K562 (cell line): ENCODE results near the gene KLHL18. TPM values are rescaled to one million over a fixed set of nuclear protein-coding genes. Genes with fewer than 3 reads are reported as not detected.

Experiments used
- BRF1 ChIP-seq: IDR thresholded peaks from 3 replicates; pipeline ENCODE4 v1.6.1; 2011; ENCODE audit warnings: borderline replicate concordance, mild to moderate bottlenecking; ENCODE audit not compliant: insufficient read length; ENCODE audit errors: extremely low read depth
- COPS2 ChIP-seq: fragments of 450-650 bp; conservative IDR thresholded peaks from 2 replicates; pipeline ENCODE4 v1.6.1; 2016; ENCODE audit warnings: mild to moderate bottlenecking, moderate library complexity
- CREM ChIP-seq: IDR thresholded peaks from 2 replicates; pipeline ENCODE4 v1.6.1; 2014; ENCODE audit warnings: antibody characterized with exemption, low read depth
- CTCFL ChIP-seq: IDR thresholded peaks from 2 replicates; pipeline ENCODE4 v1.6.1; 2011; ENCODE audit warnings: borderline replicate concordance, low read depth, mild to moderate bottlenecking, moderate library complexity, low read length; ENCODE audit not compliant: insufficient read depth, poor library complexity, severe bottlenecking
- DPF2 ChIP-seq: fragments of 450-650 bp; IDR thresholded peaks from 2 replicates; pipeline ENCODE4 v1.6.1; 2016
- ESRRA ChIP-seq: fragments of 450-650 bp; IDR thresholded peaks from 2 replicates; pipeline ENCODE4 v1.6.1; 2014; ENCODE audit warnings: low read depth, mild to moderate bottlenecking, moderate library complexity, borderline replicate concordance
- HDAC8 ChIP-seq: fragments of 450-650 bp; IDR thresholded peaks from 2 replicates; pipeline ENCODE4 v1.6.1; 2016; ENCODE audit warnings: mild to moderate bottlenecking, missing genetic modification characterization, moderate library complexity, missing compliant biosample characterization
- MEIS2 ChIP-seq: fragments of 450-650 bp; IDR thresholded peaks from 2 replicates; pipeline ENCODE4 v1.6.1; 2014; ENCODE audit warnings: mild to moderate bottlenecking; ENCODE audit not compliant: partially characterized antibody
- MLX ChIP-seq, 2 experiments: fragments of 450-650 bp in 1 of 2; sonication (generic) in 1 of 2; formaldehyde crosslinking; conservative IDR thresholded peaks; 2 replicates each; pipeline versions ENCODE4 v1.4.0 to v1.8.1; 2020 to 2022; ENCODE audit warnings: mild to moderate bottlenecking in 1 of 2, missing genetic modification reagents in 1 of 2
- MTA1 ChIP-seq: fragments of 450-650 bp; IDR thresholded peaks from 2 replicates; pipeline ENCODE4 v1.6.1; 2017; ENCODE audit warnings: borderline replicate concordance
- NFATC3 ChIP-seq: fragments of 450-650 bp; IDR thresholded peaks from 2 replicates; pipeline ENCODE4 v1.6.1; 2017; ENCODE audit warnings: mild to moderate bottlenecking
- NFE2 ChIP-seq: IDR thresholded peaks from 2 replicates; pipeline ENCODE4 v1.6.1; 2014; ENCODE audit warnings: antibody characterized with exemption, low read depth
- POLR2A ChIP-seq: fragments of 450-650 bp; conservative IDR thresholded peaks from 2 replicates; pipeline ENCODE4 v1.6.1; 2016
- POLR3A ChIP-seq: IDR thresholded peaks from 2 replicates; pipeline ENCODE4 v1.6.1; 2011; ENCODE audit warnings: borderline replicate concordance, mild to moderate bottlenecking, moderate library complexity; ENCODE audit not compliant: insufficient read length, insufficient read depth; ENCODE audit errors: extremely low read depth
- PTRF ChIP-seq: fragments of 450-650 bp; IDR thresholded peaks from 2 replicates; pipeline ENCODE4 v1.6.1; 2016; ENCODE audit warnings: mild to moderate bottlenecking, missing genetic modification characterization, missing compliant biosample characterization
- SP1 ChIP-seq: sonication (generic); formaldehyde crosslinking; IDR thresholded peaks from 2 replicates; pipeline ENCODE4 v1.8.1; 2022; ENCODE audit warnings: mild to moderate bottlenecking, missing genetic modification reagents
- SPI1 ChIP-seq: IDR thresholded peaks from 2 replicates; pipeline ENCODE4 v1.6.1; 2011; ENCODE audit warnings: low read depth, low read length, control low read depth, borderline replicate concordance
- TAF15 ChIP-seq: fragments of 200-400 bp; formaldehyde crosslinking; IDR thresholded peaks from 2 replicates; pipeline ENCODE4 v1.6.1; 2017; ENCODE audit warnings: mild to moderate bottlenecking, low read depth, low read length, moderate library complexity
- TCF7 ChIP-seq: sonication (generic); IDR thresholded peaks from 2 replicates; pipeline ENCODE4 v1.6.1; 2016; ENCODE audit warnings: antibody characterized with exemption, borderline replicate concordance
- THRB ChIP-seq: fragments of 450-650 bp; formaldehyde crosslinking; conservative IDR thresholded peaks from 2 replicates; pipeline ENCODE4 v1.4.0; 2022; ENCODE audit warnings: mild to moderate bottlenecking, missing genetic modification characterization
- ZNF134 ChIP-seq: fragments of 250-450 bp; sonication (Bioruptor Pico); conservative IDR thresholded peaks from 2 replicates; pipeline ENCODE4 v1.4.0; 2020
- ZNF184 ChIP-seq: sonication (generic); formaldehyde crosslinking; IDR thresholded peaks from 2 replicates; pipeline ENCODE4 v1.5.0; 2020; ENCODE audit warnings: missing genetic modification reagents
- ZNF41 ChIP-seq: fragments of 250-450 bp; sonication (Bioruptor Pico); conservative IDR thresholded peaks from 2 replicates; pipeline ENCODE4 v1.4.0; 2020; ENCODE audit warnings: mild to moderate bottlenecking
- ZNF77 ChIP-seq: fragments of 250-450 bp; sonication (Bioruptor Pico); IDR thresholded peaks from 2 replicates; pipeline ENCODE4 v1.5.0; 2020
- polyA plus RNA-seq, 8 experiments: library from polyadenylated mRNA; depleted of rRNA in 4 of 8; stranded (reverse) in 5 of 8; unstranded in 3 of 8; fragments of >200 nt; fragmentation: Nextera tagmentation in 2 of 8; fragmentation: Illumina TruSeq in 1 of 8; extraction: Ambion mirVana in 2 of 8; extraction: Trizol in 1 of 8; gene quantifications; 2 replicates each; pipeline versions ENCODE4 v1.2.1 to v1.2.3, GENCODE V29; 2011 to 2014; ENCODE audit warnings: inconsistent platforms in 1 of 8, missing spikeins in 1 of 8
- total RNA-seq, 7 experiments: library from RNA; depleted of rRNA in 6 of 7; stranded (reverse); fragments of >200 nt in 6 of 7; fragmentation: Illumina TruSeq in 2 of 7; extraction: Trizol in 2 of 7; gene quantifications; 2 replicates each; pipeline versions ENCODE4 v1.2.1 to v1.2.3, GENCODE V29; 2011 to 2021; ENCODE audit warnings: low replicate concordance in 1 of 7
- TF ChIP-seq, protein P1 (sequence below): sonication (generic); formaldehyde crosslinking; IDR thresholded peaks from 2 replicates; pipeline ENCODE4 v1.8.1; 2022; ENCODE audit warnings: missing genetic modification reagents

The KLHL18 gene
- total and polyA plus RNA-seq, 9 of the 15 experiments (the other 6 are each of a cell fraction or from before 2014, with no cell fraction given): 26.7 to 97.5 (median 48.7) TPM

- peak; percentile 48; the same call in 1 of the 2 replicates for TF ChIP-seq ESRRA
- no peak for TF ChIP-seq BRF1
- TF ChIP-seq HDAC8 (tag): no peak
- no peak; the same call in 1 of the 2 replicates for TF ChIP-seq NFE2
- no peak for TF ChIP-seq MLX (CRISPR knock-in tag; conservative IDR thresholded peaks at IDR 0.05)
- no peak for TF ChIP-seq THRB (CRISPR knock-in tag)
- no peak for TF ChIP-seq POLR3A
- no peak for TF ChIP-seq ZNF184 (CRISPR knock-in tag)
- no peak for TF ChIP-seq SP1 (CRISPR knock-in tag)
- TF ChIP-seq MTA1: peak; percentile 87
- peak; percentile 54; the same call in 1 of the 2 replicates for TF ChIP-seq ZNF134
- TF ChIP-seq CTCFL: no peak
- TF ChIP-seq DPF2: peak; percentile 97
- no peak for TF ChIP-seq TCF7
- TF ChIP-seq, protein P1, sequence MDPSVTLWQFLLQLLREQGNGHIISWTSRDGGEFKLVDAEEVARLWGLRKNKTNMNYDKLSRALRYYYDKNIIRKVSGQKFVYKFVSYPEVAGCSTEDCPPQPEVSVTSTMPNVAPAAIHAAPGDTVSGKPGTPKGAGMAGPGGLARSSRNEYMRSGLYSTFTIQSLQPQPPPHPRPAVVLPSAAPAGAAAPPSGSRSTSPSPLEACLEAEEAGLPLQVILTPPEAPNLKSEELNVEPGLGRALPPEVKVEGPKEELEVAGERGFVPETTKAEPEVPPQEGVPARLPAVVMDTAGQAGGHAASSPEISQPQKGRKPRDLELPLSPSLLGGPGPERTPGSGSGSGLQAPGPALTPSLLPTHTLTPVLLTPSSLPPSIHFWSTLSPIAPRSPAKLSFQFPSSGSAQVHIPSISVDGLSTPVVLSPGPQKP: no peak
- TF ChIP-seq MEIS2: no peak
- no peak for TF ChIP-seq TAF15
- peak; percentile 45; the same call in 1 of the 2 replicates for TF ChIP-seq CREM
- TF ChIP-seq NFATC3: no peak
- no peak for TF ChIP-seq COPS2
- TF ChIP-seq ZNF77 (CRISPR knock-in tag): no peak
- no peak for TF ChIP-seq PTRF
- TF ChIP-seq SPI1: no peak
- peak; percentile 59; the same call in 1 of the 2 replicates for TF ChIP-seq ZNF41 (CRISPR knock-in tag)
- TF ChIP-seq POLR2A: no peak
Observed at GRCh38 chr3:47315069-47315647, 32.4 kb downstream of the KLHL18 start (continued).
